ENCODE data around the gene STAG3.
A peak's percentile ranks its signal among the peaks of the same experiment; 100 is the strongest.
"Not testable (repeated sequence)": the region's sequence is repeated elsewhere in the genome, so short reads cannot be mapped to it uniquely, and the experiment has no call there.

The STAG3 gene

GRCh38 chr7:100132697-100133151 lies 45.0 kb upstream of the STAG3 start:
- Mint-ChIP-seq H3K4me1 (peaks cover 20% of the 10 kb centered on the region), H3K36me3 (ENCODE audit: low read depth) (no peaks in the 10 kb centered on the region), H3K27me3 (ENCODE audit: low read depth, poor library complexity) (peaks cover 17% of the 10 kb centered on the region), H3K9me3 (no peaks in the 10 kb centered on the region), H3K27ac (no peak overlapping the region), H3K4me3 (no peak overlapping the region)
- TF ChIP-seq, protein P1, sequence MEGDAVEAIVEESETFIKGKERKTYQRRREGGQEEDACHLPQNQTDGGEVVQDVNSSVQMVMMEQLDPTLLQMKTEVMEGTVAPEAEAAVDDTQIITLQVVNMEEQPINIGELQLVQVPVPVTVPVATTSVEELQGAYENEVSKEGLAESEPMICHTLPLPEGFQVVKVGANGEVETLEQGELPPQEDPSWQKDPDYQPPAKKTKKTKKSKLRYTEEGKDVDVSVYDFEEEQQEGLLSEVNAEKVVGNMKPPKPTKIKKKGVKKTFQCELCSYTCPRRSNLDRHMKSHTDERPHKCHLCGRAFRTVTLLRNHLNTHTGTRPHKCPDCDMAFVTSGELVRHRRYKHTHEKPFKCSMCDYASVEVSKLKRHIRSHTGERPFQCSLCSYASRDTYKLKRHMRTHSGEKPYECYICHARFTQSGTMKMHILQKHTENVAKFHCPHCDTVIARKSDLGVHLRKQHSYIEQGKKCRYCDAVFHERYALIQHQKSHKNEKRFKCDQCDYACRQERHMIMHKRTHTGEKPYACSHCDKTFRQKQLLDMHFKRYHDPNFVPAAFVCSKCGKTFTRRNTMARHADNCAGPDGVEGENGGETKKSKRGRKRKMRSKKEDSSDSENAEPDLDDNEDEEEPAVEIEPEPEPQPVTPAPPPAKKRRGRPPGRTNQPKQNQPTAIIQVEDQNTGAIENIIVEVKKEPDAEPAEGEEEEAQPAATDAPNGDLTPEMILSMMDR (IDR thresholded peaks at IDR 0.05): peak; percentile 95
- peak; percentile 70 for DNase-seq

DNA sequence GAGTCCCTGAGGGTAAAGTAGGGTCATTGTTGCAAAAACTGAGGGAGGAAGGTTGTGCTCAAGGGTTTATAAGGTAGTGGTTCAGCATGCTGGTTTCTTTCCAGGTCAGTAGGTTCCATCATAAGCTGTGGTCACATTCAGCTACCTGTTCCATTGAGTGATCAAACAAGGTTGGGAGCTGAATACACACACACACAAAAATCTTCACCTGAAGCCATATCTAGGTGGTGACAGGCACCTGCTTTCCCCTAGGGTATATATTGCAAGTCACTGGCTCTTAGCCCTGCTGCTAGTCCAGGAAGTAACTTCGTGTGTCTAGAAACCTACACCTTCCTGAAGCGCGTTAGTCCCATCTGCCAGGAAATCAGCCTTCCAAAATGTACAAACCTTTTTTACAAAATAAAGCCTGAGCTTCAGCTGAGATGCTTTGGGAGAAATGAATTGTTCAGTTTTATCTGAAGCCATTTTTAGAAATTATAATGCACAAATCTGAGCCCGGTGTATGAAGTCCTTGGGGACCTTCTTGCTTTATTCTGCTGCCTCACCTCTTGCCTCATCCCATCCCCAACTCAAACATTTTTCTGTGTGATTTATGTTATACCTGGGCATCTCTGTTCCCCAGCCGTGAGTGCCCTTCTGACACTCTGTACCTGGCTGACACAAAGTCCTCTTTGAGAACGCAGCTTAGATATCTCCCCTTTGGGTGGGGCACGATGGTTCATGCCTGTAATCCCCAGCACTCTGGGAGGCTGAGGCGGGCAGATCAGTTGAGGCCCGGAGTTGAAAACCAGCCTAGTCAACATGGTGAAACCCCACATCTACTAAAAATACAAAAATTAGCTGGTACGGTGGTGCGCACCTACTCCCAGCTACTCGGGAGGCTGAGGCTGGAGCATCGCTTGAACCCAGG lies 39.6 kb upstream of the STAG3 start:
- peaks cover 10% of the 10 kb centered on the region for H3K27me3 Mint-ChIP-seq (ENCODE audit: low read depth, poor library complexity)
- TF ChIP-seq, protein P1 (IDR thresholded peaks at IDR 0.05): no peak
- H3K9me3 Mint-ChIP-seq: no peaks in the 10 kb centered on the region
- no peak overlapping the region for H3K27ac Mint-ChIP-seq
- peaks cover 7% of the 10 kb centered on the region for H3K4me1 Mint-ChIP-seq
- no peak overlapping the region for H3K4me3 Mint-ChIP-seq
- DNase-seq: no peak
- no peaks in the 10 kb centered on the region for H3K36me3 Mint-ChIP-seq (ENCODE audit: low read depth)

DNA sequence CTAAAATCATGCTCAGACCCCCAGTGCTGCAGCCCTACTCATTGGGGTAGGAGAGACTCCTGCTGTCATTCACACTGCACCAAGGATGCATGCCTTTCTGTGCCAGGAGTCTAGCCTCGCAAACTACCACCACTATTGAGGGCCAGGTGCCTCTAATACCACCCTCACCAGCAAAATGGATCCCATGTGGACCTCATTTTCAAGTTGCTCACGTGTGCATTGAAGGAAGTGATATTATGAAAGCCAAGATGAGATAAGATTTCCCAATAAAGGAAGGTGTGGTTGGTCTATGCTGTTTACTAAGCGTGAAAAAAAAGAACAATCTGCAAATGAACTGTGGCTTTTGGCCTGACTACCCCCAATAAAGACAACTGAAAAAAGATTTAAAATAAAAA lies 36.2 kb upstream of the STAG3 start:
- no peak for DNase-seq
- H3K27ac Mint-ChIP-seq: no peak overlapping the region
- H3K4me1 Mint-ChIP-seq: no peaks in the 10 kb centered on the region
- TF ChIP-seq, protein P1 (IDR thresholded peaks at IDR 0.05): no peak
- H3K36me3 Mint-ChIP-seq (ENCODE audit: low read depth): no peaks in the 10 kb centered on the region
- no peaks in the 10 kb centered on the region for H3K9me3 Mint-ChIP-seq
- no peak overlapping the region for H3K4me3 Mint-ChIP-seq
- H3K27me3 Mint-ChIP-seq (ENCODE audit: low read depth, poor library complexity): peaks cover 13% of the 10 kb centered on the region

DNA sequence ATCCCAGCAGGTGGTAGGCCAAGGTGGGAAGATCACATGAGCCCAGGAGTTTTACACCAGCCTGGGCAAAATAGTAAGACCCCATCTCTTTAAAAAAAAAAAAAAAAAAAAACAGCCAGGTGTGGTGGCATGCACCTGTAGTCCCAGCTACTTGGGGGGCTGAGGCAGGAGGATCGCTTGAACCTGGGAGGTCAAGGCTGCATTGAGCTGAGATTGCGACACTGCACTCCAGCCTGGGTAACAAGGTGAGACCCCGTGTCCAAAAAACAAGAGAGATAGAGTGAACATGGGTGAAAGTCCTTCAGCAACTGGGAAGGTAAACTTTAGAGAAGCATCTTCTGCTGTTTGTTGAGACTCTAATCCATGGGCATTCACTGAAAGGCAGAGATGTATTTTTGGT lies 35.3 kb upstream of the STAG3 start:
- DNase-seq: no peak
- no peaks in the 10 kb centered on the region for H3K4me1 Mint-ChIP-seq
- H3K27me3 Mint-ChIP-seq (ENCODE audit: low read depth, poor library complexity): peaks cover 13% of the 10 kb centered on the region
- H3K36me3 Mint-ChIP-seq (ENCODE audit: low read depth): no peaks in the 10 kb centered on the region
- no peaks in the 10 kb centered on the region for H3K9me3 Mint-ChIP-seq
- no peak overlapping the region for H3K27ac Mint-ChIP-seq
- no peak overlapping the region for H3K4me3 Mint-ChIP-seq
- TF ChIP-seq, protein P1 (IDR thresholded peaks at IDR 0.05): no peak

- H3K36me3 Mint-ChIP-seq (ENCODE audit: low read depth); H3K9me3 Mint-ChIP-seq; H3K27me3 Mint-ChIP-seq (ENCODE audit: low read depth, poor library complexity); DNase-seq; H3K4me3 Mint-ChIP-seq; H3K27ac Mint-ChIP-seq: not testable (repeated sequence)
- peaks cover 17% of the 10 kb centered on the region for H3K4me1 Mint-ChIP-seq
Measured at GRCh38 chr7:100146350-100146749, 31.4 kb upstream of the STAG3 start.

- H3K36me3 Mint-ChIP-seq (ENCODE audit: low read depth): peaks cover 9% of the 10 kb centered on the region
- H3K4me1 Mint-ChIP-seq: peaks cover 18% of the 10 kb centered on the region
- no peaks in the 10 kb centered on the region for H3K9me3 Mint-ChIP-seq
- H3K27ac Mint-ChIP-seq: no peak overlapping the region
- DNase-seq: no peak
- H3K27me3 Mint-ChIP-seq (ENCODE audit: low read depth, poor library complexity): peaks cover 3% of the 10 kb centered on the region
- H3K4me3 Mint-ChIP-seq: no peak overlapping the region
- TF ChIP-seq, protein P1 (IDR thresholded peaks at IDR 0.05): no peak
Measured at GRCh38 chr7:100147278-100147677, 30.4 kb upstream of the STAG3 start.

All from nephron progenitor cell (in vitro differentiated cells).